Activated CD8-positive, alpha-beta T cell treated with anti-CD3 and anti-CD28 coated beads for 36 hours (primary cell): Measurements from ENCODE around the gene AMPH. TPM values are rescaled to one million over a fixed set of nuclear protein-coding genes. Genes with fewer than 3 reads are reported as not detected.

Source experiments
- ATAC-seq: fragments of 200-7000 bp; cut with Tn5 transposase; one replicate; pipeline ENCODE4 v1.10.0; 2021; ENCODE audit warnings: mild to moderate bottlenecking, moderate library complexity
- CTCF ChIA-PET: fragments of 350-600 bp; sonication (Branson Sonifier 250); formaldehyde crosslinking; loops from one replicate; lab custom pipeline; 2021; ENCODE audit warnings: antibody characterized with exemption; lab: Charles Lee
- POLR2A ChIA-PET: fragments of 350-600 bp; sonication (Branson Sonifier 250); formaldehyde crosslinking; loops from one replicate; lab custom pipeline; 2021; ENCODE audit warnings: antibody characterized with exemption; lab: Charles Lee
- DNase-seq: peaks from one replicate; pipeline ENCODE4 v3.0.0-alpha.2; 2020
- H3K27ac Mint-ChIP-seq: one replicate; pipeline ENCODE4 v1.8.0; 2021; ENCODE audit warnings: mild to moderate bottlenecking, mixed read lengths
- H3K27me3 Mint-ChIP-seq: one replicate; pipeline ENCODE4 v1.8.0; 2021; ENCODE audit warnings: mixed read lengths
- H3K36me3 Mint-ChIP-seq: one replicate; pipeline ENCODE4 v1.8.0; 2021; ENCODE audit warnings: low read depth, mixed read lengths
- H3K4me1 Mint-ChIP-seq: one replicate; pipeline ENCODE4 v1.8.0; 2021; ENCODE audit warnings: low read depth, mixed read lengths
- H3K4me3 Mint-ChIP-seq: one replicate; pipeline ENCODE4 v1.8.0; 2021; ENCODE audit warnings: mild to moderate bottlenecking, moderate library complexity, mixed read lengths
- H3K9me3 Mint-ChIP-seq: one replicate; pipeline ENCODE4 v1.8.0; 2021; ENCODE audit warnings: mixed read lengths
- intact Hi-C: fragments of 100-400 bp; cut with micrococcal nuclease; formaldehyde crosslinking; loops from one replicate; pipeline ENCODE4 v1.10.0; 2022
- total RNA-seq, 2 experiments: library from RNA; stranded (reverse); gene quantifications; one replicate each; pipeline ENCODE4 v1.2.3, GENCODE V29; 2021
- TF ChIP-seq, protein P1 (sequence below): fragments of 200-600 bp; IDR thresholded peaks from one replicate; pipeline ENCODE4 v1.8.0; 2022; ENCODE audit warnings: antibody characterized with exemption, mild to moderate bottlenecking

Gene AMPH
- total RNA-seq, 2 experiments from 2014 or later: not detected

DNA sequence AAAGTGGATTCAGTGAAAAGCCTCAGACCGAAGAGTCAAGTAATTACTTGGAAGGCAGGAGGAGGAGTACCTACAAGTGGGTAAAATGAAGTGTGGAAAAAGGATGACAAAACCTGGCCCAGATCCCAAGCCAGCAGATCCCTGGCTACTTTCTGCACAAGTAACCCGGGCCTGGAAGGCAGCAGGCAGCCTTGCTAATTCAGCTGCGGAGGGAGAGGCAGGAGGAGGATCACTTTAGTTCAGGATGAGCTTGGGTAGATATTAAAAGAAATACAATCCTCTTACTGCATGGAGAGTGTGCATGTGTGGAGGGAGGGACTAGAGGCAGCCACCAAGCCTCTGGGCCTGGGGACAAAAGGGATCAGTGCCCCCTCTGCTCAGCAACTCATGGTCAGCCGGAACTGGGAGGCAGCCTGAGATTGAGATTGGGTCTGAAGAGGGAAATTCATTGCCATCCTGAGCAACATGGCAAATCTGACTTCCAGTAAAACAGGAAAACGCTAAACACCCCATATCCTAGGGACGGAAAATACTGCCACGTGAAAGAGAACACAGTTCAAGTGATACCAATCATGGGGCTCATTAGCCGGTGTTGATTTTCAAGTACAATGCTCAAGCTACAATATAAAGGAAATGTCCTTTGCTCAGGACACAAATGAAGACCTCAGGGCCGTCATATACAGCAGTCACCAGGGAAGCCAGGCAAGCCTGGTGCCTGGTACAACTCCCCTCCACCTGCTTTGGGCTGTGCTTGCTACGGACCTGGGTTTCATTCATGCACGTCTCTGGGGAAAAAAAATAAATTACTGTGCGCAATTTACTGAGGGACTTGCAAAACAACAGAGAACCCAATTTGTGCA is 1.3 kb downstream of the AMPH start:
- TF ChIP-seq, protein P1, sequence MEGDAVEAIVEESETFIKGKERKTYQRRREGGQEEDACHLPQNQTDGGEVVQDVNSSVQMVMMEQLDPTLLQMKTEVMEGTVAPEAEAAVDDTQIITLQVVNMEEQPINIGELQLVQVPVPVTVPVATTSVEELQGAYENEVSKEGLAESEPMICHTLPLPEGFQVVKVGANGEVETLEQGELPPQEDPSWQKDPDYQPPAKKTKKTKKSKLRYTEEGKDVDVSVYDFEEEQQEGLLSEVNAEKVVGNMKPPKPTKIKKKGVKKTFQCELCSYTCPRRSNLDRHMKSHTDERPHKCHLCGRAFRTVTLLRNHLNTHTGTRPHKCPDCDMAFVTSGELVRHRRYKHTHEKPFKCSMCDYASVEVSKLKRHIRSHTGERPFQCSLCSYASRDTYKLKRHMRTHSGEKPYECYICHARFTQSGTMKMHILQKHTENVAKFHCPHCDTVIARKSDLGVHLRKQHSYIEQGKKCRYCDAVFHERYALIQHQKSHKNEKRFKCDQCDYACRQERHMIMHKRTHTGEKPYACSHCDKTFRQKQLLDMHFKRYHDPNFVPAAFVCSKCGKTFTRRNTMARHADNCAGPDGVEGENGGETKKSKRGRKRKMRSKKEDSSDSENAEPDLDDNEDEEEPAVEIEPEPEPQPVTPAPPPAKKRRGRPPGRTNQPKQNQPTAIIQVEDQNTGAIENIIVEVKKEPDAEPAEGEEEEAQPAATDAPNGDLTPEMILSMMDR: no peak
- intact Hi-C loops: no loop called here
- POLR2A ChIA-PET: no interaction called here
- CTCF ChIA-PET: interaction anchor here (3.3 kb wide), 1 partner anchor 231 kb away, joined by 22 read pairs; no protein-coding TSS in a partner anchor
- no peak overlapping the region for H3K27ac Mint-ChIP-seq
- peaks cover 48% of the 10 kb centered on the region for H3K27me3 Mint-ChIP-seq
- peaks cover 2% of the 10 kb centered on the region for H3K9me3 Mint-ChIP-seq
- ATAC-seq (no peak), DNase-seq (no peak)
- H3K4me1 Mint-ChIP-seq: peaks cover 6% of the 10 kb centered on the region
- no peak overlapping the region for H3K4me3 Mint-ChIP-seq
- no peaks in the 10 kb centered on the region for H3K36me3 Mint-ChIP-seq

DNA sequence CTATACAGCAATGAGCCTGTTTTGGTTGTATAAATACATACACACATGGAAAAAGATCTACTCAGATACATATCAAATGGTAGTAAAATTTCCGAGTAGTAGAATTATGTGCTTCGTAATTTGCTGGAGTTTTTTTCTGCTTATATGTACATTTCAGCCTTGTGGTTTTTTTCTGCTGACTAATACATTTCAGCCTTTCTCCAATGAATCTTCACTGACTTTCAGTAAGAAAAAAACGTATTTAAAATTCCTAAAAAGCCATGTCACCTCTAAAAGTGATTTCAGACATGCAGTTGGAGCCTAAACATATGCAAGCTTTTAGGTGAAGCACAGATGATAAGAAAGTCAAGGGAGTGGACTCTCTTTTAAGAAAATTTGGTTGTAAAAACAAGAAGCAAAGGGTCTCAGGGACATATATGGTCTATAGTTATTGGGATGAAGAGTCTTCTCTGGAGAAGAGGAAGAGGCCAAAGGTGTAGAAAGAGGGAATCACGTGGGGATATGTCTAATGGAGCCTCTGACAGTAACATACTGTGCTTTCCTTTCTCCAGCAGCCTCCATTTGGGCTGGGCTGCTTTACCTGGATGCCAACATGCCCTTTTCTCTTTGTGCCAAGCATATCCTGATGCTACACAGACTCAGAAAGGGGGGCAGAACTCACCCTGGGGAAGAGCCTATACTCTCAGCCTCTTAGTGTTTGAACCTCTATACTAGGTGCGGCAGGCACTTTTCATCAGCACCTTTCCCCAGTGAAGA is 2.4 kb downstream of the AMPH start:
- no peaks in the 10 kb centered on the region for H3K36me3 Mint-ChIP-seq
- H3K4me1 Mint-ChIP-seq: peaks cover 6% of the 10 kb centered on the region
- TF ChIP-seq, protein P1: no peak
- intact Hi-C loops: no loop called here
- ATAC-seq (no peak), DNase-seq (no peak)
- H3K4me3 Mint-ChIP-seq: no peak overlapping the region
- peaks cover 2% of the 10 kb centered on the region for H3K9me3 Mint-ChIP-seq
- no peak overlapping the region for H3K27ac Mint-ChIP-seq
- CTCF ChIA-PET: interaction anchor here (1.3 to 1.5 kb wide), 2 partner anchors 19 to 230 kb away, joined by 3 to 4 read pairs; no protein-coding TSS in a partner anchor
- POLR2A ChIA-PET: no interaction called here
- peaks cover 51% of the 10 kb centered on the region for H3K27me3 Mint-ChIP-seq

DNA sequence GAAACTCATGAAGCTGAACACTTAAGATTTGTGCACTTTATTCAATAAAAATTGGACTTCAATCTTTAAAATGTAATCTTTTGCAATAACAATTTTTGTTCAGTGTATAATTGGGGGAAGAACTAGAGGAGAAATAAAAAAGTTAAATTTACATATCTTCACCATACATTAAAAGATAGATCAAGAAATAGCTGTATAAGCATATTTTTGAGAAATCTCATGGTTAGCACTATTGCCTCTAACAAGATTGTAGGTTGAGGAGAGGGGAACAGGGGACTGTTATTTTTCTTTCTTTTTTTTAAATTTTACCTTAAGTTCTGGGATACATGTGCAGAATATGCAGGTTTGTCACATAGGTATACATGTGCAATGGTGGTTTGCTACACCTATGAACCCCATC is 5.3 kb downstream of the AMPH start:
- Mint-ChIP-seq H3K36me3 (no peaks in the 10 kb centered on the region), H3K27me3 (peaks cover 40% of the 10 kb centered on the region), H3K27ac (no peak overlapping the region), H3K4me1 (peaks cover 2% of the 10 kb centered on the region), H3K9me3 (peaks cover 2% of the 10 kb centered on the region), H3K4me3 (no peak overlapping the region)
- CTCF ChIA-PET: interaction anchor here (1.6 kb wide), 1 partner anchor 227 kb away, joined by 4 read pairs; no protein-coding TSS in a partner anchor
- TF ChIP-seq, protein P1: no peak
- intact Hi-C loops: no loop called here
- no peak for DNase-seq
- POLR2A ChIA-PET: no interaction called here
- ATAC-seq: no peak

DNA sequence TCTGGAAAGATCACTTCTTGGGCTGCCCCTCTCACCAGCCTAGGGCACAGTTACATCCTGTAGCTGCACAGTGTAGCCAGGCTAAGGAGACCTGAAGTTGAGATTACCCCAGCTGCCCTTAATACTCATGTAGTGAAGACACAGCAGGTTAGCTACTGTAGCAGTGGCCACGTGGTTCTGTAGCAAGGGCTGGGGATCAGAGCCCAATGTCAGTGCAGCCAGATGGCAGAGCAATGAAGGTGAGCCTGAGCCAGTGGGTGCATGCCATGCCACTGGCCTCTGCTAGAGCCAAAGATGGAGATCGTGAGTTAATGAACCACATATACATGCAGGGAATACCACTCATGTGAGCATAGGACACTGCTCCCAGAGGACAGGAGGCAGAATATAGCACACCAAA is 15.5 kb downstream of the AMPH start:
- ATAC-seq: no peak

More for the DNA sequence above, 15.5 kb downstream of the AMPH start:
- H3K4me3 Mint-ChIP-seq: no peak overlapping the region
- intact Hi-C loops: no loop called here
- no peaks in the 10 kb centered on the region for H3K4me1 Mint-ChIP-seq
- CTCF ChIA-PET: no interaction called here
- H3K27ac Mint-ChIP-seq: no peak overlapping the region
- POLR2A ChIA-PET: no interaction called here
- H3K36me3 Mint-ChIP-seq: no peaks in the 10 kb centered on the region
- TF ChIP-seq, protein P1: no peak
- no peaks in the 10 kb centered on the region for H3K9me3 Mint-ChIP-seq
- peaks cover 23% of the 10 kb centered on the region for H3K27me3 Mint-ChIP-seq
- DNase-seq: no peak
